ENCODE results near the gene SFTPD. TPM values are rescaled to one million over a fixed set of nuclear protein-coding genes. Genes with fewer than 3 reads are reported as not detected.

SFTPD gene
- total and polyA plus RNA-seq, 2 of the 13 experiments (the other 11 are each of a cell fraction or from before 2014, with no cell fraction given), result not detected

GRCh38 chr10:79946271-79947082 lies 2.4 kb downstream of the SFTPD start (continued):
- TF ChIP-seq, protein P1, sequence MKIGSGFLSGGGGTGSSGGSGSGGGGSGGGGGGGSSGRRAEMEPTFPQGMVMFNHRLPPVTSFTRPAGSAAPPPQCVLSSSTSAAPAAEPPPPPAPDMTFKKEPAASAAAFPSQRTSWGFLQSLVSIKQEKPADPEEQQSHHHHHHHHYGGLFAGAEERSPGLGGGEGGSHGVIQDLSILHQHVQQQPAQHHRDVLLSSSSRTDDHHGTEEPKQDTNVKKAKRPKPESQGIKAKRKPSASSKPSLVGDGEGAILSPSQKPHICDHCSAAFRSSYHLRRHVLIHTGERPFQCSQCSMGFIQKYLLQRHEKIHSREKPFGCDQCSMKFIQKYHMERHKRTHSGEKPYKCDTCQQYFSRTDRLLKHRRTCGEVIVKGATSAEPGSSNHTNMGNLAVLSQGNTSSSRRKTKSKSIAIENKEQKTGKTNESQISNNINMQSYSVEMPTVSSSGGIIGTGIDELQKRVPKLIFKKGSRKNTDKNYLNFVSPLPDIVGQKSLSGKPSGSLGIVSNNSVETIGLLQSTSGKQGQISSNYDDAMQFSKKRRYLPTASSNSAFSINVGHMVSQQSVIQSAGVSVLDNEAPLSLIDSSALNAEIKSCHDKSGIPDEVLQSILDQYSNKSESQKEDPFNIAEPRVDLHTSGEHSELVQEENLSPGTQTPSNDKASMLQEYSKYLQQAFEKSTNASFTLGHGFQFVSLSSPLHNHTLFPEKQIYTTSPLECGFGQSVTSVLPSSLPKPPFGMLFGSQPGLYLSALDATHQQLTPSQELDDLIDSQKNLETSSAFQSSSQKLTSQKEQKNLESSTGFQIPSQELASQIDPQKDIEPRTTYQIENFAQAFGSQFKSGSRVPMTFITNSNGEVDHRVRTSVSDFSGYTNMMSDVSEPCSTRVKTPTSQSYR (CRISPR knock-in tag; IDR thresholded peaks at IDR 0.05; ENCODE audit: borderline replicate concordance), result no peak
- TF ChIP-seq SNAPC4 (CRISPR knock-in tag; IDR thresholded peaks at IDR 0.05) (no peak), TAF15 (IDR thresholded peaks at IDR 0.05; ENCODE audit: low read depth, low read length, poor library complexity, severe bottlenecking) (no peak), MED13 (CRISPR knock-in tag; IDR thresholded peaks at IDR 0.05) (no peak), SAP130 (CRISPR knock-in tag; IDR thresholded peaks at IDR 0.05; ENCODE audit: low read depth) (no peak), RFXANK (CRISPR knock-in tag; IDR thresholded peaks at IDR 0.05) (no peak), SMC3 (IDR thresholded peaks at IDR 0.05; ENCODE audit: low read length) (no peak), MIXL1 (CRISPR knock-in tag; IDR thresholded peaks at IDR 0.05) (no peak), YY1 (IDR thresholded peaks at IDR 0.05; ENCODE audit: insufficient read depth, insufficient replicate concordance, low read depth, low read length) (no peak), KLF9 (CRISPR knock-in tag; IDR thresholded peaks at IDR 0.05; ENCODE audit: low read depth) (no peak), ZNF121 (CRISPR knock-in tag; IDR thresholded peaks at IDR 0.05) (no peak)
